Limb (tissue), 2 donors: Measurements from ENCODE around the gene OR52L1.

ENCODE experiments used
- DNase-seq, 2 donors: peaks; one replicate each; pipeline ENCODE4 v3.0.0-alpha.2; 2016; ENCODE audit errors: extremely low spot score in 2 of 2

OR52L1 gene

GRCh38 chr11:5940748-5941147, 46.0 kb downstream of the OR52L1 start:
- no peak for DNase-seq

GRCh38 chr11:5938603-5938965, 48.2 kb downstream of the OR52L1 start:
- no peak for DNase-seq

GRCh38 chr11:5937868-5938602, 48.8 kb downstream of the OR52L1 start:
- no peak for DNase-seq
